Measurements from ENCODE around the gene CTTNBP2NL.

CTTNBP2NL gene

DNA sequence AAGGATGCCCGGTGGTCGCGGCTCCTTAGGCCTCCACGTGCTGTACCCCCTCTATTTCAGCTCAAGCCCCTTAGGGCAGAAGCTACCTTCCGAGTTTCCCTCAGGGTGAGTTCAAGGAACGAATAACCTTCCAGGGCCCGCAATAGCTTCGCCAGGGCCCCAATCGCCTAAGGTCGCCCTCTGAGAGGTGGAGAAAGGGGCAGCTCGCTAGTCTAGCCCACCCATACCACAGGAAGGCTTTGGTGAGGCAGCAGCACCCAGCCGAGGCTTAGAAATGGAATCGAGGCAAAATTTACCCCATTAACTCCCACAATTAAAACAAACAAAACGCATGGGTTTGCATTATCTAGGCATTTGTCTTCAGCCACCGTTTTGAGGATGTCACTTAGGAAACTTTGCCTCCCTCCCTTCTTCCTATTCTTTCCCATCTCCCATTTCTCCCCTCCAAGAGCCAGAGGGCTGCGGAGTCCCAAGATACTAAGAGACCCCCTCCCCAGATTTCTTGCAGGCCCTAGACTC lies 113.7 kb downstream of the CTTNBP2NL start:
- no peak for DNase-seq

DNA sequence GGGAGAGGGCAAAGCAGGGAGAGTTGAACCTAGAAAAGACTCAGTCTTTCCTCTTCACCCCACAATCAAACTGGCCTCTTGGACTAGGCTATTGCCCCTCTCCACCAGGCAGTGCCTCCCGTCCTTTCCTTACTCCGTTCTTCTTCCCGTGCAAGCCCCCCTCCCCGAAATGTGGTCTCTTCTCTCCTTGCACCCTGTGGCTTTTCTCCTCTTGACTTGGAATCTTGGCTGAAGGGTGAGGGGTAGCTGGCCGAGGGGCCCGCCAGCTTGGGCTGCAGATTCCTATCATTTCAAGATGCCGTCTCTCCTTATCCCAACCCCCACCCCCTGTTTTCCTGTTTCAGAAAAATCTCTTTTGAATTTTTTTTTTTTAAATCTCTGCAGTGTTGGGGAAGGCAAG lies 114.3 kb downstream of the CTTNBP2NL start:
- DNase-seq: no peak

Data from AML-193 (cell line).